Measurements from ENCODE around the gene TAGAP. TPM values are rescaled to one million over a fixed set of nuclear protein-coding genes. Genes with fewer than 3 reads are reported as not detected.

Gene TAGAP
- 0.08 to 0.21 TPM (median 0.18 TPM) in 3 replicates for polyA plus RNA-seq
- 0.11 TPM for polyA plus RNA-seq (2011; ENCODE audit: low read depth)
- 0.08 and 0.16 TPM in 2 replicates for polyA plus RNA-seq (2011; cell fraction: cytosol; rRNA removed)
- polyA plus RNA-seq (2011; cell fraction: nucleus; rRNA removed), result 0.19 and 0.20 TPM in 2 replicates
- polyA plus RNA-seq (2012; ENCODE audit: low replicate concordance), result 0.07 and 0.09 TPM in 2 replicates
- 0.40 to 0.42 TPM in 2 of 3 replicates, not detected in the other for polyA minus RNA-seq
- polyA minus RNA-seq (2011; cell fraction: cytosol; rRNA and poly(A)+ RNA removed), result not detected
- 0.21 and 0.62 TPM in 2 replicates for polyA minus RNA-seq (2011; cell fraction: nucleus; rRNA and poly(A)+ RNA removed)

GRCh38 chr6:159044899-159045727 is at the start of gene TAGAP:
Gene TAGAP, minus strand, starts transcription at chr6:159044991. Its CDS starts 845 bp downstream, at chr6:159044146.
- H3K4me3 ChIP-seq (ENCODE audit: control insufficient read depth in 2 of 3, extremely low read depth in 1 of 3, insufficient read depth in 2 of 3, low read depth in 1 of 3, low read length in 3 of 3), result peak within 1 kb of the TSS in 1 of 3 experiments; percentile 9
- TF ChIP-seq EZH2 (IDR thresholded peaks at IDR 0.05; ENCODE audit: low read length), result no peak
- TF ChIP-seq CTCF (optimal IDR thresholded peaks at IDR 0.05 in 1 of 3, IDR thresholded peaks at IDR 0.05 in 1 of 3, conservative IDR thresholded peaks at IDR 0.05 in 1 of 3; ENCODE audit: extremely low read depth in 1 of 3, insufficient read depth in 2 of 3, low read length in 3 of 3), result no peak
- no peaks in the 10 kb centered on the region for H3K27me3 ChIP-seq (ENCODE audit: control insufficient read depth, extremely low read depth, insufficient read depth, low read length)
- H3K4me1 ChIP-seq (ENCODE audit: control insufficient read depth, extremely low read depth, insufficient read depth, low read length), result peaks cover 5% of the 10 kb centered on the region
- no peaks in the 10 kb centered on the region for H3K9me3 ChIP-seq (ENCODE audit: control insufficient read depth, low read depth, low read length)
- H3K79me2 ChIP-seq (ENCODE audit: control insufficient read depth, insufficient read depth, low read length), result no peaks in the 10 kb centered on the region
- H4K20me1 ChIP-seq (ENCODE audit: control insufficient read depth, extremely low read depth, insufficient read depth, low read length), result no peaks in the 10 kb centered on the region
- no peak within 1 kb of the TSS for H3K4me2 ChIP-seq (ENCODE audit: control insufficient read depth, extremely low read depth, insufficient read depth, low read depth, low read length)
- no peak within 1 kb of the TSS for H3K9ac ChIP-seq (ENCODE audit: control insufficient read depth, extremely low read depth, insufficient read depth, low read length)
- H3K9me1 ChIP-seq (ENCODE audit: control insufficient read depth, extremely low read depth, insufficient read depth, low read length), result no peaks in the 10 kb centered on the region
- DNase-seq (ENCODE audit: low read depth, low spot score) (no peak), FAIRE-seq (no peak)
- no peaks in the 10 kb centered on the region for H3K36me3 ChIP-seq (ENCODE audit: control insufficient read depth in 2 of 2, extremely low read depth in 1 of 2, insufficient read depth in 2 of 2, low read length in 2 of 2)
- dilution Hi-C loops (cut with MboI; ENCODE audit: extremely low pct_ligation_motif_present, low sequenced_read_pairs), result no loop called here
- no peak within 1 kb of the TSS for H2AFZ ChIP-seq (ENCODE audit: control insufficient read depth, low read length)
- no peak within 1 kb of the TSS for H3K27ac ChIP-seq (ENCODE audit: control insufficient read depth, insufficient read depth, low read length)

GRCh38 chr6:159093609-159094443 is 49.0 kb upstream of the TAGAP start:
- Histone ChIP-seq H3K4me1 (ENCODE audit: control insufficient read depth, extremely low read depth, insufficient read depth, low read length) (no peaks in the 10 kb centered on the region), H3K9me3 (ENCODE audit: control insufficient read depth, low read depth, low read length) (no peaks in the 10 kb centered on the region), H3K27me3 (ENCODE audit: control insufficient read depth, extremely low read depth, insufficient read depth, low read length) (no peaks in the 10 kb centered on the region), H3K27ac (ENCODE audit: control insufficient read depth, insufficient read depth, low read length) (no peak overlapping the region), H3K36me3 (ENCODE audit: control insufficient read depth in 2 of 2, extremely low read depth in 1 of 2, insufficient read depth in 2 of 2, low read length in 2 of 2) (no peaks in the 10 kb centered on the region), H2AFZ (ENCODE audit: control insufficient read depth, low read length) (no peak overlapping the region), H4K20me1 (ENCODE audit: control insufficient read depth, extremely low read depth, insufficient read depth, low read length) (no peaks in the 10 kb centered on the region), H3K79me2 (ENCODE audit: control insufficient read depth, insufficient read depth, low read length) (no peaks in the 10 kb centered on the region), H3K4me3 (ENCODE audit: control insufficient read depth in 2 of 3, extremely low read depth in 1 of 3, insufficient read depth in 2 of 3, low read depth in 1 of 3, low read length in 3 of 3) (no peak overlapping the region), H3K9me1 (ENCODE audit: control insufficient read depth, extremely low read depth, insufficient read depth, low read length) (no peaks in the 10 kb centered on the region), H3K9ac (ENCODE audit: control insufficient read depth, extremely low read depth, insufficient read depth, low read length) (no peak overlapping the region), H3K4me2 (ENCODE audit: control insufficient read depth, extremely low read depth, insufficient read depth, low read depth, low read length) (no peak overlapping the region)
- dilution Hi-C loops (cut with MboI; ENCODE audit: extremely low pct_ligation_motif_present, low sequenced_read_pairs), result no loop called here
- TF ChIP-seq EZH2 (IDR thresholded peaks at IDR 0.05; ENCODE audit: low read length) (no peak), CTCF (optimal IDR thresholded peaks at IDR 0.05 in 1 of 3, IDR thresholded peaks at IDR 0.05 in 1 of 3, conservative IDR thresholded peaks at IDR 0.05 in 1 of 3; ENCODE audit: extremely low read depth in 1 of 3, insufficient read depth in 2 of 3, low read length in 3 of 3) (no peak)
- DNase-seq (ENCODE audit: low read depth, low spot score) (no peak), FAIRE-seq (no peak)

All from keratinocyte (primary cell).